ENCODE measurements around the gene ERAP2. TPM values are rescaled to one million over a fixed set of nuclear protein-coding genes. Genes with fewer than 3 reads are reported as not detected.

The ERAP2 gene
- polyA plus RNA-seq, 1 donor from 2014 or later, result not detected

- Histone ChIP-seq H4K20me1 (ENCODE audit: insufficient read depth) (no peaks in the 10 kb centered on the region), H3K27ac (ENCODE audit: low read length) (no peak overlapping the region), H3K79me2 (replicated peaks; ENCODE audit: insufficient read depth, low read length) (peaks cover 8% of the 10 kb centered on the region), H3K36me3 (ENCODE audit: insufficient read depth, low read length) (no peaks in the 10 kb centered on the region), H3K4me2 (ENCODE audit: low read length) (no peak overlapping the region), H3K9ac (ENCODE audit: low read length) (no peak overlapping the region), H3K9me3 (ENCODE audit: low read length) (no peaks in the 10 kb centered on the region), H3F3A (ENCODE audit: insufficient read depth, low read length, poor library complexity, severe bottlenecking) (no peaks in the 10 kb centered on the region), H3K4me3 (ENCODE audit: low read length) (no peak overlapping the region), H3K9me2 (ENCODE audit: insufficient read depth, low read length) (no peaks in the 10 kb centered on the region), H3K27me3 (ENCODE audit: insufficient read depth, low read depth, low read length) (no peaks in the 10 kb centered on the region), H2AFZ (ENCODE audit: low read depth, low read length) (no peak overlapping the region)
- no peak for TF ChIP-seq MXI1 (conservative IDR thresholded peaks at IDR 0.05; ENCODE audit: poor library complexity, severe bottlenecking)
- no peak for TF ChIP-seq POLR2AphosphoS5 (IDR thresholded peaks at IDR 0.05)
- TF ChIP-seq CTCF (IDR thresholded peaks at IDR 0.05; ENCODE audit: poor library complexity, severe bottlenecking), result no peak
- no peak for TF ChIP-seq EP300 (conservative IDR thresholded peaks at IDR 0.05; ENCODE audit: poor library complexity, severe bottlenecking)
- no peak for TF ChIP-seq SMC3 (conservative IDR thresholded peaks at IDR 0.05; ENCODE audit: poor library complexity)
- no peak for TF ChIP-seq TAF1 (IDR thresholded peaks at IDR 0.05; ENCODE audit: low read depth)
- no peak for TF ChIP-seq RAD21 (conservative IDR thresholded peaks at IDR 0.05)
- no peak for TF ChIP-seq REST (IDR thresholded peaks at IDR 0.05; ENCODE audit: borderline replicate concordance)
- no peak for TF ChIP-seq EZH2 (IDR thresholded peaks at IDR 0.05; ENCODE audit: borderline replicate concordance, insufficient read depth, low read length, poor library complexity, severe bottlenecking)
These were observed 81.2 kb downstream of the ERAP2 start for GRCh38 chr5:96957254-96958049.

GRCh38 chr5:96958977-96959376 is 82.7 kb downstream of the ERAP2 start:
- Histone ChIP-seq H3K27me3 (ENCODE audit: insufficient read depth, low read depth, low read length) (no peaks in the 10 kb centered on the region), H4K20me1 (ENCODE audit: insufficient read depth) (no peaks in the 10 kb centered on the region), H3K79me2 (replicated peaks; ENCODE audit: insufficient read depth, low read length) (peaks cover 8% of the 10 kb centered on the region), H3K9ac (ENCODE audit: low read length) (no peak overlapping the region), H3K4me2 (ENCODE audit: low read length) (no peak overlapping the region), H3K27ac (ENCODE audit: low read length) (no peak overlapping the region), H3F3A (ENCODE audit: insufficient read depth, low read length, poor library complexity, severe bottlenecking) (no peaks in the 10 kb centered on the region), H3K9me3 (ENCODE audit: low read length) (no peaks in the 10 kb centered on the region), H3K4me3 (ENCODE audit: low read length) (no peak overlapping the region), H2AFZ (ENCODE audit: low read depth, low read length) (no peak overlapping the region), H3K36me3 (ENCODE audit: insufficient read depth, low read length) (no peaks in the 10 kb centered on the region), H3K9me2 (ENCODE audit: insufficient read depth, low read length) (no peaks in the 10 kb centered on the region)
- TF ChIP-seq EZH2 (IDR thresholded peaks at IDR 0.05; ENCODE audit: borderline replicate concordance, insufficient read depth, low read length, poor library complexity, severe bottlenecking), result no peak
- no peak for TF ChIP-seq EP300 (conservative IDR thresholded peaks at IDR 0.05; ENCODE audit: poor library complexity, severe bottlenecking)
- no peak for TF ChIP-seq CTCF (IDR thresholded peaks at IDR 0.05; ENCODE audit: poor library complexity, severe bottlenecking)
